Right atrium auricular region (tissue), 2 donors: ENCODE measurements around the gene LSM12. TPM values are rescaled to one million over a fixed set of nuclear protein-coding genes. Genes with fewer than 3 reads are reported as not detected.
A peak's percentile ranks its signal among the peaks of the same experiment; 100 is the strongest.

Experiments used
- DNase-seq: peaks from one replicate; pipeline ENCODE4 v3.0.0-alpha.2; 2019; ENCODE audit warnings: low spot score
- H3K27ac ChIP-seq, 2 donors: fragments of 200-600 bp; sonication (generic); 1 replicate in 1 of 2; 2 replicates in 1 of 2; pipeline ENCODE4 v1.5.1; 2016 to 2019
- H3K27me3 ChIP-seq, 2 donors: fragments of 200-600 bp; sonication (generic); one replicate each; pipeline versions ENCODE4 v1.5.1 to v1.6.0; 2017 to 2019
- H3K36me3 ChIP-seq: fragments of 200-600 bp; sonication (generic); one replicate; pipeline ENCODE4 v1.5.1; 2016
- H3K4me1 ChIP-seq, 2 donors: fragments of 200-600 bp; sonication (generic); one replicate each; pipeline versions ENCODE4 v1.5.1 to v1.6.0; 2017 to 2019
- H3K4me3 ChIP-seq, 2 donors: fragments of 200-600 bp; sonication (generic); 1 replicate in 1 of 2; 2 replicates in 1 of 2; pipeline ENCODE4 v1.5.1; 2017 to 2019; ENCODE audit warnings: mild to moderate bottlenecking in 1 of 2, moderate library complexity in 1 of 2
- H3K9me3 ChIP-seq, 2 donors: fragments of 200-600 bp; sonication (generic); one replicate each; pipeline ENCODE4 v1.5.1; 2019
- CTCF ChIP-seq, 2 donors: fragments of 200-600 bp; sonication (generic); IDR thresholded peaks; one replicate each; pipeline ENCODE4 v1.5.1; 2019; ENCODE audit warnings: antibody characterized with exemption in 2 of 2
- total RNA-seq, 2 donors: library from RNA; depleted of rRNA; stranded (reverse); fragments of >200 nt; gene quantifications; one replicate each; pipeline ENCODE4 v1.1.0, GENCODE V29; 2016

LSM12 gene
- total RNA-seq, 2 donors from 2014 or later = 36.8 to 41.3 TPM

GRCh38 chr17:44085908-44086307, 19.4 kb upstream of the LSM12 start:
- H3K4me3 ChIP-seq = no peak overlapping the region

GRCh38 chr17:44084921-44085320, 18.4 kb upstream of the LSM12 start:
- H3K9me3 ChIP-seq = no peaks in the 10 kb centered on the region
- H3K27me3 ChIP-seq = no peaks in the 10 kb centered on the region
- H3K36me3 ChIP-seq = peaks cover 90% of the 10 kb centered on the region
- TF ChIP-seq CTCF (IDR thresholded peaks at IDR 0.05) = no peak
- no peaks in the 10 kb centered on the region for H3K4me1 ChIP-seq
- no peak overlapping the region for H3K27ac ChIP-seq
- no peak for DNase-seq
- no peak overlapping the region for H3K4me3 ChIP-seq

More at GRCh38 chr17:44085908-44086307, 19.4 kb upstream of the LSM12 start:
- Histone ChIP-seq H3K36me3 (peaks cover 90% of the 10 kb centered on the region), H3K27ac (peak overlapping the region; percentile 22 to 57), H3K9me3 (no peaks in the 10 kb centered on the region), H3K27me3 (no peaks in the 10 kb centered on the region), H3K4me1 (no peaks in the 10 kb centered on the region)
- TF ChIP-seq CTCF (IDR thresholded peaks at IDR 0.05) = no peak
- DNase-seq = no peak

- no peaks in the 10 kb centered on the region for H3K9me3 ChIP-seq
- H3K27me3 ChIP-seq = no peaks in the 10 kb centered on the region
- no peak overlapping the region for H3K4me3 ChIP-seq
- H3K27ac ChIP-seq = peak overlapping the region in 1 of 2 donors; percentile 10
- H3K36me3 ChIP-seq = peaks cover 90% of the 10 kb centered on the region
- no peaks in the 10 kb centered on the region for H3K4me1 ChIP-seq
- DNase-seq = no peak
- peak in 1 of 2 donors; percentile 31 for TF ChIP-seq CTCF (IDR thresholded peaks at IDR 0.05)
Measured at GRCh38 chr17:44084131-44084538, 17.7 kb upstream of the LSM12 start.

- Histone ChIP-seq H3K36me3 (peaks cover 90% of the 10 kb centered on the region), H3K27me3 (no peaks in the 10 kb centered on the region), H3K27ac (no peak overlapping the region), H3K4me3 (no peak overlapping the region), H3K4me1 (no peaks in the 10 kb centered on the region), H3K9me3 (no peaks in the 10 kb centered on the region)
- no peak for DNase-seq
- peak in 1 of 2 donors; percentile 32 for TF ChIP-seq CTCF (IDR thresholded peaks at IDR 0.05)
Measured at GRCh38 chr17:44083250-44083849, 16.9 kb upstream of the LSM12 start.

GRCh38 chr17:44082256-44082927, 15.9 kb upstream of the LSM12 start:
- no peaks in the 10 kb centered on the region for H3K9me3 ChIP-seq
- DNase-seq = no peak
- no peaks in the 10 kb centered on the region for H3K4me1 ChIP-seq
- H3K27me3 ChIP-seq = no peaks in the 10 kb centered on the region
- no peak for TF ChIP-seq CTCF (IDR thresholded peaks at IDR 0.05)
- no peak overlapping the region for H3K4me3 ChIP-seq
- H3K36me3 ChIP-seq = peaks cover 91% of the 10 kb centered on the region
- no peak overlapping the region for H3K27ac ChIP-seq
